Stomach (tissue), 9 donors: ENCODE data around the gene PGC. TPM values are rescaled to one million over a fixed set of nuclear protein-coding genes. Genes with fewer than 3 reads are reported as not detected.

Source experiments
- DNase-seq, 2 donors: peaks; one replicate each; pipeline versions ENCODE4 v3.0.0 to v3.0.0-alpha.2; 2013 to 2019
- H3K27ac ChIP-seq, 5 donors: fragments of 200-600 bp in 4 of 5; sonication (generic) in 4 of 5; one replicate each; pipeline ENCODE4 v1.5.1; 2013 to 2019; ENCODE audit warnings: mild to moderate bottlenecking in 1 of 5, moderate library complexity in 1 of 5
- H3K27me3 ChIP-seq, 3 donors: fragments of 200-600 bp; sonication (generic); one replicate each; pipeline ENCODE4 v1.5.1; 2017 to 2019; ENCODE audit warnings: mixed run types in 1 of 3
- H3K36me3 ChIP-seq, 4 donors: fragments of 200-600 bp; sonication (generic); 1 replicate in 3 of 4; 2 replicates in 1 of 4; pipeline ENCODE4 v1.5.1; 2016 to 2019
- H3K4me1 ChIP-seq, 4 donors: fragments of 200-600 bp; sonication (generic); one replicate each; pipeline ENCODE4 v1.5.1; 2016 to 2019
- H3K4me3 ChIP-seq, 4 donors: fragments of 200-600 bp; sonication (generic) in 3 of 4; one replicate each; pipeline ENCODE4 v1.5.1; 2016 to 2019; ENCODE audit warnings: mild to moderate bottlenecking in 1 of 4
- H3K9me3 ChIP-seq, 4 donors: fragments of 200-600 bp; sonication (generic); one replicate each; pipeline ENCODE4 v1.5.1; 2016 to 2019
- EP300 ChIP-seq: sonication (generic); formaldehyde crosslinking; IDR thresholded peaks from one replicate; pipeline ENCODE4 v1.6.1; 2017; ENCODE audit warnings: antibody characterized with exemption
- POLR2A ChIP-seq, 4 donors: fragments of 450-650 bp; IDR thresholded peaks; one replicate each; pipeline ENCODE4 v1.6.1; 2016; ENCODE audit warnings: antibody characterized with exemption in 4 of 4, control low read depth in 2 of 4, mild to moderate bottlenecking in 1 of 4, moderate library complexity in 1 of 4
- POLR2AphosphoS5 ChIP-seq, 3 donors: sonication (generic); formaldehyde crosslinking; IDR thresholded peaks; one replicate each; pipeline ENCODE4 v1.6.1; 2016; ENCODE audit warnings: antibody characterized with exemption in 3 of 3
- WGBS, 5 donors: extraction: QIAGEN DNeasy Blood & Tissue Kit in 3 of 5; methylation state at CpG; one replicate each; pipeline versions ENCODE4 v1.1.5 to v1.1.7; 2013 to 2018; 5-methylcytosine and 5-hydroxymethylcytosine counted together
- intact Hi-C: fragments of 100-400 bp; cut with DNase I; formaldehyde crosslinking; loops from one replicate; pipeline ENCODE4 v1.15.1; 2023; ENCODE audit warnings: low total_unique reads
- polyA plus RNA-seq, 3 donors: library from polyadenylated mRNA; stranded (reverse); fragments of 200-250 nt; gene quantifications; one replicate each; pipeline ENCODE4 v1.2.3, GENCODE V29; 2013
- total RNA-seq, 5 donors: library from RNA; depleted of rRNA; stranded (reverse); fragments of >200 nt; gene quantifications; one replicate each; pipeline versions ENCODE4 v1.1.0 to v1.2.3, GENCODE V29; 2014 to 2016
- TF ChIP-seq, protein P1 (sequence below), 7 experiments: fragments of 450-650 bp in 4 of 7; fragments of 200-600 bp in 3 of 7; sonication (generic) in 3 of 7; IDR thresholded peaks; one replicate each; pipeline ENCODE4 v1.5.1; 2016 to 2019; ENCODE audit warnings: antibody characterized with exemption in 7 of 7, control low read depth in 2 of 7, mild to moderate bottlenecking in 1 of 7
- donor health status: healthy with polysubstance abuse.
- donor health status: Bipolar disorder and iron deficiency.
- donor health status: healthy.

The PGC gene
- total and polyA plus RNA-seq, 8 donors: 101 to 48,206 (median 8,210) TPM

DNA sequence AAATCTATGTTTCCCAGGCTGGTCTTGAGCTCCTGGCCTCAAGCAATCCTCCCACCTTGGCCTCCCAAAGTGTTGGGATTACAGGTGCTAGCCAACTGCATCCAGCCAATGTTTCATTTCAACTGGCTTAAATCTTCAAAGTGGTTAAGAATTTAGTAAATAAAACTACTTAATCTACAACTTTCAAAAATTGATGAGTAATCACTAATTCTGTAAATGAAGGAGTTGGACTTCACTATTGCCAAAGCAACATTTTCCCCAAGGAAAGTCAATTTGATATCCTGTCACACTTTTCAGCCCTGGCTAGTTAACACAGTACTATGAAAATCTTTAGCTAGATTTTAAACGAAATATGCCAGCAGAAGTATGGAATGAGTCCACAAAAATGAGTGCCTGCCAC lies 44.1 kb upstream of the PGC start:
- Histone ChIP-seq H3K27me3 (no peaks in the 10 kb centered on the region), H3K9me3 (no peaks in the 10 kb centered on the region), H3K4me3 (no peak overlapping the region), H3K4me1 (peaks cover 10 to 25% (median 22%) of the 10 kb centered on the region in 4 donors), H3K27ac (no peak overlapping the region), H3K36me3 (peaks cover 29 to 77% (median 71%) of the 10 kb centered on the region in 4 donors)
- 74 to 90% (median 80%) methylated on average over 1 of the region's 1 CpG for WGBS, 5 donors
- no peak for DNase-seq
- no peak for TF ChIP-seq POLR2A (IDR thresholded peaks at IDR 0.05)
- no peak for TF ChIP-seq POLR2AphosphoS5 (IDR thresholded peaks at IDR 0.05)
- no peak for TF ChIP-seq EP300
- TF ChIP-seq, protein P1, sequence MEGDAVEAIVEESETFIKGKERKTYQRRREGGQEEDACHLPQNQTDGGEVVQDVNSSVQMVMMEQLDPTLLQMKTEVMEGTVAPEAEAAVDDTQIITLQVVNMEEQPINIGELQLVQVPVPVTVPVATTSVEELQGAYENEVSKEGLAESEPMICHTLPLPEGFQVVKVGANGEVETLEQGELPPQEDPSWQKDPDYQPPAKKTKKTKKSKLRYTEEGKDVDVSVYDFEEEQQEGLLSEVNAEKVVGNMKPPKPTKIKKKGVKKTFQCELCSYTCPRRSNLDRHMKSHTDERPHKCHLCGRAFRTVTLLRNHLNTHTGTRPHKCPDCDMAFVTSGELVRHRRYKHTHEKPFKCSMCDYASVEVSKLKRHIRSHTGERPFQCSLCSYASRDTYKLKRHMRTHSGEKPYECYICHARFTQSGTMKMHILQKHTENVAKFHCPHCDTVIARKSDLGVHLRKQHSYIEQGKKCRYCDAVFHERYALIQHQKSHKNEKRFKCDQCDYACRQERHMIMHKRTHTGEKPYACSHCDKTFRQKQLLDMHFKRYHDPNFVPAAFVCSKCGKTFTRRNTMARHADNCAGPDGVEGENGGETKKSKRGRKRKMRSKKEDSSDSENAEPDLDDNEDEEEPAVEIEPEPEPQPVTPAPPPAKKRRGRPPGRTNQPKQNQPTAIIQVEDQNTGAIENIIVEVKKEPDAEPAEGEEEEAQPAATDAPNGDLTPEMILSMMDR (IDR thresholded peaks at IDR 0.05): no peak
- intact Hi-C loops: loop anchor here (10.0 kb wide), 1 partner anchor 123 kb away; no protein-coding TSS in a partner anchor

DNA sequence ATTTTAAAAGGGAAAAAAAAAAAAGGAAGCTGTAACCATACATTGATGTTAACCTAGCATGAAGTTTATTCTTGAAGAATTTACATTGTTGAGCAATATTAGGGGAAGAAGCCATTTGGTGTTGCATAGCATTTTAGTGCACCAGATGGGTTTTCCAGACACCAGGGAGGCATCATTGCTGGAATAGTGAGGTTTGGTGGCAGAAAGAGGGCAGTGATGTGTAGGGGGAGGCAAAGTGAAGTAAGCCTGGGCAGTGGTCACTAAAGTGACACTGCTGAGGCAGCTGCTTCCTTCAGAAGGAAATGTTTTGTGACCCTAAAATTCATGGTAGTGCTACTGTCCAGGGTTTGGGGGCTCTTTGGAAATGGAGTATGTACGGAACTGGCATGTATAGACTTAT lies 42.8 kb upstream of the PGC start:
- WGBS, 5 donors: 93 to 100% (median 97%) methylated on average over 1 of the region's 1 CpG
- no peak overlapping the region for H3K27ac ChIP-seq
- H3K9me3 ChIP-seq: no peaks in the 10 kb centered on the region
- H3K4me3 ChIP-seq: no peak overlapping the region
- peaks cover 22 to 38% (median 34%) of the 10 kb centered on the region in 4 donors for H3K4me1 ChIP-seq
- no peak for TF ChIP-seq POLR2AphosphoS5 (IDR thresholded peaks at IDR 0.05)
- TF ChIP-seq POLR2A (IDR thresholded peaks at IDR 0.05): no peak
- no peak for TF ChIP-seq EP300
- TF ChIP-seq, protein P1 (IDR thresholded peaks at IDR 0.05): no peak
- H3K27me3 ChIP-seq: no peaks in the 10 kb centered on the region
- intact Hi-C loops: loop anchor here (10.0 kb wide), 1 partner anchor 125 kb away; no protein-coding TSS in a partner anchor
- DNase-seq: no peak
- peaks cover 29 to 65% (median 59%) of the 10 kb centered on the region in 4 donors for H3K36me3 ChIP-seq

DNA sequence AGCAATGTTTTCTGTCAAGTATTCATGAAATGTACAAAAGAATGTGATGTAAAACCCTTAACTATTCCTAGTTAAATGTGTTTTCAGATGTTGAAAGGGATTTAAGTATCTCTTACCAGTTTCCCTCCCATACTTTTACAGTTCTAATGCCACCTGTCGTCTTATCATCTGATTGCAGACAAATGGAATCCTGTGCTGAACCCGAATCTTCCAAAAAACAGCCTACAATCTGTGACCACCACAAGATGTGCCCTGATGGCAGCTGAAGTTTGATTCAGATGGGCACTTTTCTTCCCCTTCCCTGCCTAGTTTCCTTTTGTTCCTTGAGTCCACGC lies 42.2 kb upstream of the PGC start:
- Histone ChIP-seq H3K4me3 (no peak overlapping the region), H3K4me1 (peaks cover 27 to 45% (median 41%) of the 10 kb centered on the region in 4 donors), H3K27ac (no peak overlapping the region), H3K36me3 (peaks cover 29 to 58% (median 54%) of the 10 kb centered on the region in 4 donors), H3K9me3 (no peaks in the 10 kb centered on the region), H3K27me3 (no peaks in the 10 kb centered on the region)
- no peak for DNase-seq
- WGBS, 5 donors: 62 to 81% (median 71%) methylated on average over 3 of the region's 3 CpGs
- no peak for TF ChIP-seq POLR2A (IDR thresholded peaks at IDR 0.05)
- TF ChIP-seq EP300: no peak
- TF ChIP-seq, protein P1 (IDR thresholded peaks at IDR 0.05): no peak
- no peak for TF ChIP-seq POLR2AphosphoS5 (IDR thresholded peaks at IDR 0.05)
- intact Hi-C loops: loop anchor here (10.0 kb wide), 1 partner anchor 255 kb away; no protein-coding TSS in a partner anchor

DNA sequence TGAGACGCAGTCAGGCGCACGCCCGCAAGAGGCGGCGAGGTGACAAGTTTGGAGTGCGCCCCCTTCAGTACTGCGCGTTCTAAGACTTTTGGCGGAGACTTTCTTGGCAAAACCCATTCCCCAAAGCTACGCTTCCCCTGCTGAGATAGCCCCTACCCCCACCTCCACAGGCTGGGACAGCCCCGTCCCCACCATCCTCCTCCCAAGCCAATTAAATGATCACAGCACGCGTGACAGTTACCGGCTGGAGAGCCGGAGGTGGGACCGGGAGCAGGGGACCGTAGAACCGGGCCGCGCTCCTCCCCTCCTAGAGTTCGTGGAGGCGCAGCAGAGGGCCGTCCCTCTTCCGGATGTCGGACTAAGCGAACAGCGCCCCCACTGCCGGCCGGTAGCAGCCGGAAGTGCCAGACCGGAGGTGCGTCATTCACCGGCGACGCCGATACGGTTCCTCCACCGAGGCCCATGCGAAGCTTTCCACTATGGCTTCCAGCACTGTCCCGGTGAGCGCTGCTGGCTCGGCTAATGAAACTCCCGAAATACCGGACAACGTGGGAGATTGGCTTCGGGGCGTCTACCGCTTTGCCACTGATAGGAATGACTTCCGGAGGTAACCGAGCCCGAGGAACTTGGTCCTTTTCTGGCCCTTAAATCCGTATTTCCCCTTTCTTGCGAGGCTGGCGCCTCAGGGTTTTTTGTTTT lies 40.2 kb upstream of the PGC start, which contains the start of gene TOMM6:
Gene TOMM6, plus strand, starts transcription at position 476 of the 699 bp plus-strand sequence. Its CDS starts 4 bp downstream, at position 480.
- WGBS, 5 donors: 0 to 1% (median 0%) methylated on average over 42 to 55 of the region's 55 CpGs
- H3K4me1 ChIP-seq: peaks cover 35 to 58% (median 56%) of the 10 kb centered on the region in 4 donors
- peak; percentile 96 to 98 for DNase-seq

More for the DNA sequence above, 40.2 kb upstream of the PGC start, which contains the start of gene TOMM6:
- intact Hi-C loops: loop anchor here (10.0 kb wide), 1 partner anchor 257 kb away; no protein-coding TSS in a partner anchor
- no peaks in the 10 kb centered on the region for H3K27me3 ChIP-seq
- H3K4me3 ChIP-seq: peak within 1 kb of the TSS; percentile 66 to 98 (median 80)
- H3K36me3 ChIP-seq: peaks cover 29 to 38% (median 37%) of the 10 kb centered on the region in 4 donors
- no peaks in the 10 kb centered on the region for H3K9me3 ChIP-seq
- TF ChIP-seq POLR2AphosphoS5 (IDR thresholded peaks at IDR 0.05) (peak; percentile 90 to 98 (median 95)), EP300 (no peak), POLR2A (IDR thresholded peaks at IDR 0.05) (peak in 2 of 4 donors; percentile 52 to 73)
- TF ChIP-seq, protein P1 (IDR thresholded peaks at IDR 0.05): peak in 6 of 7 experiments; percentile 68 to 99 (median 96)
- H3K27ac ChIP-seq: peak within 1 kb of the TSS; percentile 93 to 97 (median 96)
